ENCODE measurements around the gene ZNF821. TPM values are rescaled to one million over a fixed set of nuclear protein-coding genes. Genes with fewer than 3 reads are reported as not detected.

ZNF821 gene
- total and polyA plus RNA-seq, 10 of the 15 experiments (the other 5 are each of a cell fraction or from before 2014, with no cell fraction given): 0.82 to 9.9 (median 6.8) TPM

- H3K9me3 ChIP-seq (replicated peaks; ENCODE audit: control insufficient read depth, insufficient read depth, low read length): no peaks in the 10 kb centered on the region
- H2AFZ ChIP-seq (ENCODE audit: control insufficient read depth, low read depth, low read length): no peak overlapping the region
- TF ChIP-seq SMAD5 (IDR thresholded peaks at IDR 0.05; ENCODE audit: low read depth): no peak
- no peak for TF ChIP-seq CEBPB (IDR thresholded peaks at IDR 0.05; ENCODE audit: borderline replicate concordance in 1 of 2, low read depth in 2 of 2, low read length in 2 of 2)
- no peak for TF ChIP-seq NRF1 (conservative IDR thresholded peaks at IDR 0.05; ENCODE audit: low read depth, low read length)
- no peak for TF ChIP-seq IKZF1 (conservative IDR thresholded peaks at IDR 0.05)
- no peak for TF ChIP-seq LARP7 (IDR thresholded peaks at IDR 0.05)
- TF ChIP-seq USF1 (IDR thresholded peaks at IDR 0.05; ENCODE audit: borderline replicate concordance, extremely low read length, insufficient read depth, low read depth, low read length): no peak
- TF ChIP-seq HCFC1 (IDR thresholded peaks at IDR 0.05; ENCODE audit: low read length): no peak
- TF ChIP-seq SPI1 (IDR thresholded peaks at IDR 0.05; ENCODE audit: borderline replicate concordance, insufficient read depth, low read depth, low read length): no peak
- TF ChIP-seq, protein P1, sequence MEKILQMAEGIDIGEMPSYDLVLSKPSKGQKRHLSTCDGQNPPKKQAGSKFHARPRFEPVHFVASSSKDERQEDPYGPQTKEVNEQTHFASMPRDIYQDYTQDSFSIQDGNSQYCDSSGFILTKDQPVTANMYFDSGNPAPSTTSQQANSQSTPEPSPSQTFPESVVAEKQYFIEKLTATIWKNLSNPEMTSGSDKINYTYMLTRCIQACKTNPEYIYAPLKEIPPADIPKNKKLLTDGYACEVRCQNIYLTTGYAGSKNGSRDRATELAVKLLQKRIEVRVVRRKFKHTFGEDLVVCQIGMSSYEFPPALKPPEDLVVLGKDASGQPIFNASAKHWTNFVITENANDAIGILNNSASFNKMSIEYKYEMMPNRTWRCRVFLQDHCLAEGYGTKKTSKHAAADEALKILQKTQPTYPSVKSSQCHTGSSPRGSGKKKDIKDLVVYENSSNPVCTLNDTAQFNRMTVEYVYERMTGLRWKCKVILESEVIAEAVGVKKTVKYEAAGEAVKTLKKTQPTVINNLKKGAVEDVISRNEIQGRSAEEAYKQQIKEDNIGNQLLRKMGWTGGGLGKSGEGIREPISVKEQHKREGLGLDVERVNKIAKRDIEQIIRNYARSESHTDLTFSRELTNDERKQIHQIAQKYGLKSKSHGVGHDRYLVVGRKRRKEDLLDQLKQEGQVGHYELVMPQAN (conservative IDR thresholded peaks at IDR 0.05): no peak
- no peak for TF ChIP-seq MEF2B (IDR thresholded peaks at IDR 0.05; ENCODE audit: partially characterized antibody, poor library complexity, severe bottlenecking)
- TF ChIP-seq SRF (IDR thresholded peaks at IDR 0.05; ENCODE audit: low read depth in 2 of 2, low read length in 2 of 2): no peak
- no peak for TF ChIP-seq GATAD2B (conservative IDR thresholded peaks at IDR 0.05; ENCODE audit: low read depth)
- no peak for TF ChIP-seq TARDBP (IDR thresholded peaks at IDR 0.05; ENCODE audit: borderline replicate concordance)
- TF ChIP-seq KDM1A (IDR thresholded peaks at IDR 0.05; ENCODE audit: borderline replicate concordance): no peak
- no peak for TF ChIP-seq USF2 (IDR thresholded peaks at IDR 0.05; ENCODE audit: borderline replicate concordance, low read depth, low read length)
- no peak for TF ChIP-seq STAT3 (IDR thresholded peaks at IDR 0.05; ENCODE audit: low read depth, low read length)
- H3K36me3 ChIP-seq (ENCODE audit: control insufficient read depth in 2 of 2, insufficient read depth in 2 of 2, low read length in 1 of 2): peaks cover 23 to 28% of the 10 kb centered on the region in 2 experiments
- intact Hi-C loops (cut with micrococcal nuclease; ENCODE audit: unreplicated experiment): loop anchor here (2.0 kb wide), 1 partner anchor 43 kb away; the partner anchor contains the start of gene AP1G1
- BruUV-seq (replicated peaks): no TSS peak
- ChIA-PET CTCF (no interaction called here), SMC1A (ENCODE audit: uncharacterized antibody, unreplicated experiment) (interaction anchor here (1.0 to 1.9 kb wide), 2 partner anchors 42 to 44 kb away, joined by 4 read pairs; no protein-coding TSS in a partner anchor), RAD21 (ENCODE audit: unreplicated experiment) (interaction anchor here (1.0 to 1.8 kb wide), 2 partner anchors 8 to 38 kb away, joined by 3 to 8 read pairs; no protein-coding TSS in a partner anchor), POLR2A (interaction anchor here (1.2 to 2.6 kb wide), 2 partner anchors 9 to 28 kb away, joined by 4 to 15 read pairs; no protein-coding TSS in a partner anchor)
- FAIRE-seq (no peak), DNase-seq (ENCODE audit: low read depth, low spot score) (no peak), ATAC-seq (no peak)
- H3K9ac ChIP-seq (ENCODE audit: control insufficient read depth, insufficient read depth, low read length): no peak overlapping the region
- peaks cover 42% of the 10 kb centered on the region for H3K4me1 ChIP-seq (ENCODE audit: control insufficient read depth, insufficient read depth, low read length)
- no peak overlapping the region for H3K4me3 ChIP-seq
- no peak overlapping the region for H3K4me2 ChIP-seq (ENCODE audit: control insufficient read depth, insufficient read depth)
- H3K27ac ChIP-seq (ENCODE audit: control insufficient read depth, insufficient read depth): no peak overlapping the region
- 89% methylated on average over 8 of the region's 8 CpGs for WGBS (ENCODE audit: insufficient coverage, insufficient replicate concordance, low lambda C conversion rate, missing lambda C conversion rate)
- peaks cover 42% of the 10 kb centered on the region for H3K79me2 ChIP-seq (ENCODE audit: control insufficient read depth, insufficient read depth, low read length)
- H3K27me3 ChIP-seq (replicated peaks in 1 of 2; ENCODE audit: control insufficient read depth in 2 of 2, insufficient read depth in 2 of 2, low read length in 1 of 2): no peaks in the 10 kb centered on the region
- in situ Hi-C loops (cut with MboI): no loop called here
- H4K20me1 ChIP-seq (ENCODE audit: control insufficient read depth, insufficient read depth): no peaks in the 10 kb centered on the region
These were observed 32.2 kb downstream of the ZNF821 start for GRCh38 chr16:71851746-71852145.

Data from GM12878 (cell line).